ENCODE data around the gene ZNF585A.

The ZNF585A gene

DNA sequence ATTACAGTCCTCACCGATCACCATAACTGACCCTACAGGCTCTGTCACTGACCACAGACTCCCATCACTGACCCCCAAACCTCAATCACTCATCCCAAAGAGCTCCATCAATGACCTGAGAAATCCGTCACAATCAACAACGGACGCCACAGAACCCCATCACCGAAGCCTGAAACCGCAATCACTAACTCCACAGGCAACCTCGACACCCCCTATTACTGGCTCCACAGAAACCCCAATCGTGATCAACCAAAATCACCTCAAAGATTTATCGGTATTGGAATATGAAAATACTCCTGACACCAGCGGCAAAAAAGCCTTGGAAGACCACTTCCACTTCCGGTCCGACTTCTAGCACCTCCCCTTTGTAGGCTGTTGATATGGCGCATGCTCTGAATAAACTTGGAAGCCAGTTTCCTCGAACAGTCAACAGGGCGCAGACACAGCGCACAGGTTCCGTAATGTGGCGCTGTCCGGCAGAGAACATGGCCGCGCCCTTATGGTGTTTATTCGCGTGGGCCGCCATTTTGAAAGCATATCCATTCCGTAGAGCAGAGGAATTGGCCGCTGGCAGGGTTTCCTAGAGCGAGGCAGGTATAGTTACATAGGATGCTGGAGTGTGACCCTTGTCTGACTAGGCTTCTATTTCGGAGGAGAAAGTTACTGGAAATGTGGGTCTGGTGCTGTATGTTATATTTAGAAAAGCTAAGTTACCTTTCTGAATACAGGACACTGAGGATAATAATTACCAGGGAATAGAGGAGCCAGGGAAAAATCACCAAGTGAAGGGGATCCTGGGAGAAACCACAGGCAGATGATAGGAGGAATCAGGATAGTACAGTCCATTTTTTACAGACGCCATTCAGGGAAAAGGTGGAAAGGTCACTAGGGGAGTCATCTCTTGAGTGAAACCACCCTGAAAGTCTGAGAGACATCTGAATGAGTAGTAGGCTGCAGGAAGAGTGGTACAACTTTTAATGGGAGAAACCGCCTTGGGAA, at the start of gene ZNF585A:
ZNF585A (minus strand) TSS at position 328 of the 999 bp plus-strand sequence. CDS start 2,785 bp downstream, outside the sequence.
- no peaks in the 10 kb centered on the region for H3K79me2 ChIP-seq (ENCODE audit: insufficient read depth, low read length)
- peak within 1 kb of the TSS; percentile 62 for H3K4me2 ChIP-seq (ENCODE audit: low read depth, low read length, poor library complexity, severe bottlenecking)
- no peaks in the 10 kb centered on the region for H3K9me2 ChIP-seq (replicated peaks; ENCODE audit: insufficient read depth, low read length)
- H3K9me3 ChIP-seq (ENCODE audit: insufficient read depth, low read length) = peaks cover 4% of the 10 kb centered on the region; the same call in 1 of the 2 replicates
- peaks cover 9% of the 10 kb centered on the region; the same call in 1 of the 2 replicates for H3K36me3 ChIP-seq (ENCODE audit: low read length)
- H3K4me3 ChIP-seq (ENCODE audit: insufficient read depth, low read length, poor library complexity, severe bottlenecking) = peak within 1 kb of the TSS; percentile 69
- TF ChIP-seq EZH2phosphoT487 (conservative IDR thresholded peaks at IDR 0.05; ENCODE audit: low read length) = no peak
- TF ChIP-seq, protein P1, sequence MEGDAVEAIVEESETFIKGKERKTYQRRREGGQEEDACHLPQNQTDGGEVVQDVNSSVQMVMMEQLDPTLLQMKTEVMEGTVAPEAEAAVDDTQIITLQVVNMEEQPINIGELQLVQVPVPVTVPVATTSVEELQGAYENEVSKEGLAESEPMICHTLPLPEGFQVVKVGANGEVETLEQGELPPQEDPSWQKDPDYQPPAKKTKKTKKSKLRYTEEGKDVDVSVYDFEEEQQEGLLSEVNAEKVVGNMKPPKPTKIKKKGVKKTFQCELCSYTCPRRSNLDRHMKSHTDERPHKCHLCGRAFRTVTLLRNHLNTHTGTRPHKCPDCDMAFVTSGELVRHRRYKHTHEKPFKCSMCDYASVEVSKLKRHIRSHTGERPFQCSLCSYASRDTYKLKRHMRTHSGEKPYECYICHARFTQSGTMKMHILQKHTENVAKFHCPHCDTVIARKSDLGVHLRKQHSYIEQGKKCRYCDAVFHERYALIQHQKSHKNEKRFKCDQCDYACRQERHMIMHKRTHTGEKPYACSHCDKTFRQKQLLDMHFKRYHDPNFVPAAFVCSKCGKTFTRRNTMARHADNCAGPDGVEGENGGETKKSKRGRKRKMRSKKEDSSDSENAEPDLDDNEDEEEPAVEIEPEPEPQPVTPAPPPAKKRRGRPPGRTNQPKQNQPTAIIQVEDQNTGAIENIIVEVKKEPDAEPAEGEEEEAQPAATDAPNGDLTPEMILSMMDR (IDR thresholded peaks at IDR 0.05; ENCODE audit: insufficient read depth, low read length, poor library complexity, severe bottlenecking) = no peak
- no peak within 1 kb of the TSS for H3K27ac ChIP-seq (ENCODE audit: low read depth, low read length)
- H2AFZ ChIP-seq (ENCODE audit: low read depth, low read length, severe bottlenecking) = peak within 1 kb of the TSS; percentile 98
- H3K9ac ChIP-seq (ENCODE audit: low read length) = peak within 1 kb of the TSS; percentile 50
- H3K27me3 ChIP-seq (ENCODE audit: low read length) = no peaks in the 10 kb centered on the region
- H3F3A ChIP-seq (ENCODE audit: insufficient read depth) = no peaks in the 10 kb centered on the region
- H4K20me1 ChIP-seq (ENCODE audit: low read depth, low read length) = no peaks in the 10 kb centered on the region

DNA sequence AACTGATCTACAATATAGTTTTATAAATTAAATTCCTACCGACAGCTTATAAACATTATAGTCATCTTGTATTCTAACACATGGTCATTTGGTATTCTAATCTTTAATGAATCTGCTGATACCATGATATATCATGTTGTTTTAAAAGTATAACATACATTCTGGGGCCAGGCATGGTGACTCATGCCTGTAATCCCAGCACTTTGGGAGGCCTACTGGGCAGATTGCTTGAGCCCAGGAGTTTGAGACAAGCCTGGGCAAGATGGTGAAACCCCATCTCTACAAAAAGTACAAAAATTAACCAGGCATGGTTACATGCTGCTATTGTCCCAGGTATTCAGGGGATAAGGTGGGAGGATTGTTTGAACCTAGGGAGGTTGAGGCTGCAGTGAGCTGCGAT, 48.6 kb upstream of the ZNF585A start:
- Histone ChIP-seq H3K9me2 (replicated peaks; ENCODE audit: insufficient read depth, low read length) (no peaks in the 10 kb centered on the region), H3F3A (ENCODE audit: insufficient read depth) (no peaks in the 10 kb centered on the region), H3K79me2 (ENCODE audit: insufficient read depth, low read length) (peaks cover 41% of the 10 kb centered on the region), H4K20me1 (ENCODE audit: low read depth, low read length) (no peaks in the 10 kb centered on the region), H3K9me3 (ENCODE audit: insufficient read depth, low read length) (no peaks in the 10 kb centered on the region), H3K4me3 (ENCODE audit: insufficient read depth, low read length, poor library complexity, severe bottlenecking) (no peak overlapping the region), H3K36me3 (ENCODE audit: low read length) (peaks cover 20% of the 10 kb centered on the region), H3K4me2 (ENCODE audit: low read depth, low read length, poor library complexity, severe bottlenecking) (no peak overlapping the region), H3K27me3 (ENCODE audit: low read length) (no peaks in the 10 kb centered on the region), H3K9ac (ENCODE audit: low read length) (no peak overlapping the region), H2AFZ (ENCODE audit: low read depth, low read length, severe bottlenecking) (no peak overlapping the region), H3K27ac (ENCODE audit: low read depth, low read length) (no peak overlapping the region)
- TF ChIP-seq, protein P1 (IDR thresholded peaks at IDR 0.05; ENCODE audit: insufficient read depth, low read length, poor library complexity, severe bottlenecking) = no peak
- TF ChIP-seq EZH2phosphoT487 (conservative IDR thresholded peaks at IDR 0.05; ENCODE audit: low read length) = no peak

DNA sequence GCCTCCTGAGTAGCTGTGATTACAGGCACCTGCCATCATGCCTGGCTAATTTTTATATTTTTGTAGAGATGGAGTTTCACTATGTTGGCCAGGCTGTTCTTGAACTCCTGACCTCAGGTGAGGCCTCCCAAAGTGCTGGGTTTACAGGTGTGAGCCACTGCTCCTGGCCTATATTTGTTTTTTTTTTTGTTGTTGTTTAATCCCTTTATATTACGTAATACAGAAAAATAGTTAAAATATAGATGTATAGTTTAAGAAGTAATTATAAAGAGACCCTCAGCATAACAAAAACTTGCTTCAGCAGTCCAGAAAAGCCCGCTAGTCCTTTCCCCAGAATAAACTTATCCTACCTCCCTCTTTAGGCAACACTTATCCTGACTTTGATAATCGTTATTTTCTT, 47.9 kb upstream of the ZNF585A start:
- no peaks in the 10 kb centered on the region for H3K9me2 ChIP-seq (replicated peaks; ENCODE audit: insufficient read depth, low read length)
- no peak overlapping the region for H3K4me3 ChIP-seq (ENCODE audit: insufficient read depth, low read length, poor library complexity, severe bottlenecking)
- H3K9me3 ChIP-seq (ENCODE audit: insufficient read depth, low read length) = no peaks in the 10 kb centered on the region
- TF ChIP-seq, protein P1 (IDR thresholded peaks at IDR 0.05; ENCODE audit: insufficient read depth, low read length, poor library complexity, severe bottlenecking) = no peak
- no peak for TF ChIP-seq EZH2phosphoT487 (conservative IDR thresholded peaks at IDR 0.05; ENCODE audit: low read length)
- peaks cover 41% of the 10 kb centered on the region for H3K79me2 ChIP-seq (ENCODE audit: insufficient read depth, low read length)
- H3K4me2 ChIP-seq (ENCODE audit: low read depth, low read length, poor library complexity, severe bottlenecking) = peak overlapping the region; percentile 3
- no peak overlapping the region for H3K9ac ChIP-seq (ENCODE audit: low read length)
- no peak overlapping the region for H2AFZ ChIP-seq (ENCODE audit: low read depth, low read length, severe bottlenecking)
- peaks cover 17% of the 10 kb centered on the region for H3K36me3 ChIP-seq (ENCODE audit: low read length)
- no peaks in the 10 kb centered on the region for H4K20me1 ChIP-seq (ENCODE audit: low read depth, low read length)
- H3K27me3 ChIP-seq (ENCODE audit: low read length) = no peaks in the 10 kb centered on the region
- no peaks in the 10 kb centered on the region for H3F3A ChIP-seq (ENCODE audit: insufficient read depth)
- no peak overlapping the region for H3K27ac ChIP-seq (ENCODE audit: low read depth, low read length)

All from SU-DHL-6 (cell line).